GM12878 (cell line): ENCODE results near the gene CLIC3. TPM values are rescaled to one million over a fixed set of nuclear protein-coding genes. Genes with fewer than 3 reads are reported as not detected.
"Not testable (repeated sequence)": the region's sequence is repeated elsewhere in the genome, so short reads cannot be mapped to it uniquely, and the experiment has no call there.

ENCODE experiments used
- ATAC-seq: fragments of 200-7000 bp; cut with Tn5 transposase; 3 replicates; pipeline ENCODE4 v1.9.1; 2020; ENCODE audit warnings: mild to moderate bottlenecking, moderate library complexity
- BruUV-seq: library from RNA; stranded (reverse); fragments of 400-500 nt; replicated peaks from 2 replicates; lab custom pipeline; 2021; lab: Mats Ljungman, UMichigan
- CTCF ChIA-PET: fragments of 300-600 bp; sonication (Branson Sonifier 250); formaldehyde crosslinking; extraction: SDS; loops from one replicate; lab custom pipeline; 2021; ENCODE audit warnings: inconsistent platforms; lab: Yijun Ruan, JAX
- POLR2A ChIA-PET: fragments of 350-600 bp; formaldehyde crosslinking; extraction: SDS; loops from one replicate; lab custom pipeline; 2021; ENCODE audit warnings: inconsistent platforms; lab: Charles Lee
- RAD21 ChIA-PET: fragments of 300-600 bp; sonication (Branson Sonifier 250); formaldehyde crosslinking; loops from one replicate; lab custom pipeline; 2023; ENCODE audit warnings: antibody characterized with exemption; ENCODE audit not compliant: unreplicated experiment; lab: Charles Lee
- SMC1A ChIA-PET: fragments of 300-600 bp; sonication (Branson Sonifier 250); formaldehyde crosslinking; loops from one replicate; lab custom pipeline; 2023; ENCODE audit not compliant: unreplicated experiment, uncharacterized antibody; lab: Charles Lee
- DNase-seq: peaks from one replicate; pipeline ENCODE4 v3.0.0-alpha.2; 2011; ENCODE audit warnings: low read depth, low spot score
- FAIRE-seq: peaks from 3 replicates; lab custom pipeline; 2011; peaks lifted over from hg19 to GRCh38; lab: Jason Lieb, UNC
- H2AFZ ChIP-seq: 2 replicates; pipeline ENCODE4 v1.6.0; 2011; ENCODE audit warnings: low read depth, low read length, control low read depth; ENCODE audit not compliant: control insufficient read depth
- H3K27ac ChIP-seq: 2 replicates; pipeline ENCODE4 v1.5.1; 2011; ENCODE audit warnings: control low read depth; ENCODE audit not compliant: control insufficient read depth, insufficient read depth
- H3K27me3 ChIP-seq, 2 experiments: replicated peaks in 1 of 2; 2 replicates each; pipeline versions ENCODE4 v1.6.0 to v1.6.1; 2011; ENCODE audit warnings: low read length in 1 of 2; ENCODE audit not compliant: control insufficient read depth in 2 of 2, insufficient read depth in 2 of 2
- H3K36me3 ChIP-seq, 2 experiments: 2 replicates each; pipeline ENCODE4 v1.5.1; 2011; ENCODE audit warnings: low read length in 1 of 2; ENCODE audit not compliant: control insufficient read depth in 2 of 2, insufficient read depth in 2 of 2
- H3K4me1 ChIP-seq: 2 replicates; pipeline ENCODE4 v1.6.1; 2011; ENCODE audit warnings: mild to moderate bottlenecking, low read length, moderate library complexity, mixed read lengths; ENCODE audit not compliant: control insufficient read depth, insufficient read depth
- H3K4me2 ChIP-seq: 2 replicates; pipeline ENCODE4 v1.6.0; 2011; ENCODE audit warnings: control low read depth; ENCODE audit not compliant: control insufficient read depth, insufficient read depth
- H3K4me3 ChIP-seq: fragments of 200-600 bp; sonication (generic); 2 replicates; pipeline ENCODE4 v1.5.1; 2016
- H3K79me2 ChIP-seq: 2 replicates; pipeline ENCODE4 v1.6.0; 2011; ENCODE audit warnings: low read length; ENCODE audit not compliant: control insufficient read depth, insufficient read depth
- H3K9ac ChIP-seq: 2 replicates; pipeline ENCODE4 v1.8.0; 2011; ENCODE audit warnings: low read length, control low read depth, mixed read lengths; ENCODE audit not compliant: control insufficient read depth, insufficient read depth
- H3K9me3 ChIP-seq: replicated peaks from 3 replicates; pipeline ENCODE4 v1.5.1; 2011; ENCODE audit warnings: mild to moderate bottlenecking, low read length; ENCODE audit not compliant: control insufficient read depth, insufficient read depth
- H4K20me1 ChIP-seq: 2 replicates; pipeline ENCODE4 v1.6.0; 2011; ENCODE audit not compliant: control insufficient read depth, insufficient read depth
- SP1 ChIP-seq: IDR thresholded peaks from one replicate; pipeline ENCODE4 v1.6.1; 2011; ENCODE audit warnings: low read depth, low read length
- TCF3 ChIP-seq: IDR thresholded peaks from 2 replicates; pipeline ENCODE4 v1.6.1; 2012; ENCODE audit warnings: low read depth, mild to moderate bottlenecking, low read length, borderline replicate concordance; ENCODE audit not compliant: insufficient read depth
- WGBS: methylation state at CpG from one replicate; pipeline ENCODE4 v1.1.6; 2016; ENCODE audit warnings: low lambda C conversion rate; ENCODE audit not compliant: insufficient replicate concordance, insufficient coverage; ENCODE audit errors: missing lambda C conversion rate; 5-methylcytosine and 5-hydroxymethylcytosine counted together
- in situ Hi-C: fragments of 300-500 bp; cut with MboI; formaldehyde crosslinking; loops from 9 replicates; pipeline ENCODE4 v1.14.3; 2018; ENCODE audit warnings: mixed read lengths
- intact Hi-C: fragments of 100-400 bp; cut with micrococcal nuclease; formaldehyde crosslinking; loops from one replicate; pipeline ENCODE4 v1.14.2; 2022; ENCODE audit not compliant: unreplicated experiment
- polyA plus RNA-seq, 11 experiments: library from polyadenylated mRNA; depleted of rRNA in 4 of 11; unstranded in 6 of 11; stranded (reverse) in 5 of 11; fragments of >200 nt; fragmentation: Nextera tagmentation in 4 of 11; fragmentation: Illumina TruSeq in 1 of 11; extraction: Ambion mirVana in 4 of 11; extraction: Trizol in 1 of 11; gene quantifications; 1 replicate in 1 of 11; 2 replicates in 10 of 11; pipeline versions ENCODE4 v1.2.1 to v1.2.3, GENCODE V29; 2011 to 2016; ENCODE audit warnings: inconsistent platforms in 2 of 11, missing spikeins in 2 of 11, low read depth in 1 of 11
- total RNA-seq, 4 experiments: library from RNA; depleted of rRNA in 3 of 4; stranded (reverse); fragments of >200 nt in 3 of 4; fragmentation: Illumina TruSeq in 1 of 4; extraction: Trizol in 1 of 4; gene quantifications; 2 replicates each; pipeline versions ENCODE4 v1.2.1 to v1.2.3, GENCODE V29; 2013 to 2021

The CLIC3 gene
- total and polyA plus RNA-seq, 10 of the 15 experiments (the other 5 are each of a cell fraction or from before 2014, with no cell fraction given): 0.31 TPM; not detected in 9

GRCh38 chr9:137034039-137034708 is 37.8 kb upstream of the CLIC3 start:
- Histone ChIP-seq H3K79me2 (no peaks in the 10 kb centered on the region), H3K9me3 (no peaks in the 10 kb centered on the region), H4K20me1 (no peaks in the 10 kb centered on the region), H3K9ac (no peak overlapping the region; the same call in 1 of the 2 replicates), H2AFZ (peak overlapping the region; percentile 33; the same call in 1 of the 2 replicates), H3K4me3 (peak overlapping the region; percentile 36; the same call in 1 of the 2 replicates), H3K4me2 (peak overlapping the region; percentile 79), H3K4me1 (peaks cover 42% of the 10 kb centered on the region), H3K27me3 (no peaks in the 10 kb centered on the region), H3K27ac (no peak overlapping the region), H3K36me3 (no peaks in the 10 kb centered on the region)
- intact Hi-C loops (no loop called here), in situ Hi-C loops (no loop called here)
- WGBS: 6% methylated on average over 12 of the region's 15 CpGs
- peak; percentile 10 for ATAC-seq
- CTCF ChIA-PET: interaction anchor here (0.7 to 4.4 kb wide), 43 partner anchors 8 to 266 kb away, joined by 3 to 163 read pairs (median 6); partner anchors contain the start of genes AJM1, CLIC3, FBXW5 and NPDC1
- FAIRE-seq: no peak
- POLR2A ChIA-PET: interaction anchor here (0.6 to 2.6 kb wide), 9 partner anchors 34 to 246 kb away, joined by 3 to 19 read pairs (median 4); partner anchors contain the start of genes MAN1B1, SAPCD2 and TMEM141
- TF ChIP-seq TCF3 (0 out of 2 replicates have a peak, but pooled peaks have one; percentile 26), SP1 (no peak)
- SMC1A ChIA-PET: interaction anchor here (0.9 to 5.2 kb wide), 17 partner anchors 13 to 268 kb away, joined by 3 to 77 read pairs (median 6); partner anchors contain the start of gene TMEM141
- no TSS peak for BruUV-seq
- DNase-seq: no peak
- RAD21 ChIA-PET: interaction anchor here (0.5 to 3.8 kb wide), 22 partner anchors 9 to 293 kb away, joined by 3 to 109 read pairs (median 6); partner anchors contain the start of genes AJM1, MAN1B1, SAPCD2 and TMEM141

GRCh38 chr9:137033481-137033880 is 37.1 kb upstream of the CLIC3 start:
- WGBS: 48% methylated on average over 5 of the region's 5 CpGs
- H3K4me2 ChIP-seq, H3K27me3 ChIP-seq, H3K9me3 ChIP-seq, in situ Hi-C loops, H3K36me3 ChIP-seq, H2AFZ ChIP-seq, ATAC-seq, POLR2A ChIA-PET, DNase-seq, intact Hi-C loops, H4K20me1 ChIP-seq, FAIRE-seq, H3K79me2 ChIP-seq, H3K4me3 ChIP-seq, BruUV-seq, H3K27ac ChIP-seq, H3K9ac ChIP-seq: not testable (repeated sequence)
- ChIA-PET CTCF (interaction anchor here (1.4 to 4.4 kb wide), 7 partner anchors 30 to 246 kb away, joined by 4 to 163 read pairs (median 24); partner anchors contain the start of gene SAPCD2), RAD21 (interaction anchor here (3.8 kb wide), 1 partner anchor 86 kb away, joined by 109 read pairs; no protein-coding TSS in a partner anchor), SMC1A (interaction anchor here (5.2 kb wide), 1 partner anchor 86 kb away, joined by 77 read pairs; no protein-coding TSS in a partner anchor)
- H3K4me1 ChIP-seq: peaks cover 48% of the 10 kb centered on the region
